Nephron (organoid): ENCODE results near the gene MTA1.

ENCODE experiments used
- H3K27ac Mint-ChIP-seq, 3 experiments: 2 replicates each; pipeline ENCODE4 v1.8.0; 2020; ENCODE audit warnings: mixed read lengths in 3 of 3, mild to moderate bottlenecking in 2 of 3, moderate library complexity in 1 of 3
- H3K27me3 Mint-ChIP-seq: 2 replicates; pipeline ENCODE4 v1.8.0; 2021; ENCODE audit warnings: low read depth, mild to moderate bottlenecking, moderate library complexity, mixed read lengths
- H3K36me3 Mint-ChIP-seq: 2 replicates; pipeline ENCODE4 v1.8.0; 2020; ENCODE audit warnings: low read depth, mixed read lengths
- H3K4me1 Mint-ChIP-seq: 2 replicates; pipeline ENCODE4 v1.8.0; 2020; ENCODE audit warnings: mixed read lengths
- H3K4me3 Mint-ChIP-seq, 3 experiments: 2 replicates each; pipeline ENCODE4 v1.8.0; 2020; ENCODE audit warnings: mild to moderate bottlenecking in 3 of 3, mixed read lengths in 3 of 3, moderate library complexity in 2 of 3
- H3K9me3 Mint-ChIP-seq: 2 replicates; pipeline ENCODE4 v1.8.0; 2020; ENCODE audit warnings: mixed read lengths
- TF ChIP-seq, protein P1 (sequence below), 3 experiments: fragments of 200-600 bp; sonication (generic); IDR thresholded peaks; one replicate each; pipeline ENCODE4 v1.5.0; 2021; ENCODE audit warnings: antibody characterized with exemption in 3 of 3; ENCODE audit not compliant: unreplicated experiment in 3 of 3

Gene MTA1

DNA sequence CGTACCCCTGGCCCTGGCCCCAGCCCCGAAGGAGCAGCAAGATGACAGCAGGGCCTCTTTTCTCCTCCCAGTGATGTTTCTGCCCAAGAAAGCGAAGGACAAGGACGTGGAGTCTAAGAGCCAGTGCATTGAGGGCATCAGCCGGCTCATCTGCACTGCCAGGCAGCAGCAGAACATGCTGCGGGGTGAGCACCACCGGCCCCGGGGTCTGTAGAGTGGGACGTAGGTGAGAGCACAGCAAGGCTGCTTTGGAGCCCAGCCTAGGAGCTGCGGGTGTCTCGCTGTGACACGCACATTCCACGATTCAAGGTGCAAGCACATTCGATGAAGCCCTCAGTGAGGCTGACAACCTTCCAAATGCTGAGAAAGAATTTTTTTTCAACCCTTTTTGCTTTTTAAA is 26.5 kb upstream of the MTA1 start:
- Mint-ChIP-seq H3K9me3 (no peaks in the 10 kb centered on the region), H3K36me3 (no peaks in the 10 kb centered on the region), H3K27me3 (no peaks in the 10 kb centered on the region), H3K4me3 (no peak overlapping the region), H3K4me1 (peaks cover 5% of the 10 kb centered on the region), H3K27ac (no peak overlapping the region)
- TF ChIP-seq, protein P1, sequence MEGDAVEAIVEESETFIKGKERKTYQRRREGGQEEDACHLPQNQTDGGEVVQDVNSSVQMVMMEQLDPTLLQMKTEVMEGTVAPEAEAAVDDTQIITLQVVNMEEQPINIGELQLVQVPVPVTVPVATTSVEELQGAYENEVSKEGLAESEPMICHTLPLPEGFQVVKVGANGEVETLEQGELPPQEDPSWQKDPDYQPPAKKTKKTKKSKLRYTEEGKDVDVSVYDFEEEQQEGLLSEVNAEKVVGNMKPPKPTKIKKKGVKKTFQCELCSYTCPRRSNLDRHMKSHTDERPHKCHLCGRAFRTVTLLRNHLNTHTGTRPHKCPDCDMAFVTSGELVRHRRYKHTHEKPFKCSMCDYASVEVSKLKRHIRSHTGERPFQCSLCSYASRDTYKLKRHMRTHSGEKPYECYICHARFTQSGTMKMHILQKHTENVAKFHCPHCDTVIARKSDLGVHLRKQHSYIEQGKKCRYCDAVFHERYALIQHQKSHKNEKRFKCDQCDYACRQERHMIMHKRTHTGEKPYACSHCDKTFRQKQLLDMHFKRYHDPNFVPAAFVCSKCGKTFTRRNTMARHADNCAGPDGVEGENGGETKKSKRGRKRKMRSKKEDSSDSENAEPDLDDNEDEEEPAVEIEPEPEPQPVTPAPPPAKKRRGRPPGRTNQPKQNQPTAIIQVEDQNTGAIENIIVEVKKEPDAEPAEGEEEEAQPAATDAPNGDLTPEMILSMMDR (IDR thresholded peaks at IDR 0.05; ENCODE audit: unreplicated experiment in 3 of 3): no peak

- H3K36me3 Mint-ChIP-seq: peaks cover 16% of the 10 kb centered on the region
- H3K27ac Mint-ChIP-seq: peak overlapping the region; percentile 35 to 49 (median 40)
- H3K27me3 Mint-ChIP-seq: no peaks in the 10 kb centered on the region
- no peaks in the 10 kb centered on the region for H3K9me3 Mint-ChIP-seq
- TF ChIP-seq, protein P1 (IDR thresholded peaks at IDR 0.05; ENCODE audit: unreplicated experiment in 3 of 3): no peak
- no peaks in the 10 kb centered on the region for H3K4me1 Mint-ChIP-seq
- peak overlapping the region in 2 of 3 experiments; percentile 46 to 58 for H3K4me3 Mint-ChIP-seq
Observed at GRCh38 chr14:105394714-105395537, 24.7 kb upstream of the MTA1 start.

- TF ChIP-seq, protein P1 (IDR thresholded peaks at IDR 0.05; ENCODE audit: unreplicated experiment in 3 of 3): no peak
- no peaks in the 10 kb centered on the region for H3K4me1 Mint-ChIP-seq
- peaks cover 4% of the 10 kb centered on the region for H3K27me3 Mint-ChIP-seq
- peak overlapping the region in 1 of 3 experiments; percentile 46 for H3K4me3 Mint-ChIP-seq
- H3K27ac Mint-ChIP-seq: no peak overlapping the region
- peaks cover 21% of the 10 kb centered on the region for H3K36me3 Mint-ChIP-seq
- H3K9me3 Mint-ChIP-seq: peaks cover 4% of the 10 kb centered on the region
Observed at GRCh38 chr14:105395538-105395854, 24.1 kb upstream of the MTA1 start.

- Mint-ChIP-seq H3K4me1 (no peaks in the 10 kb centered on the region), H3K4me3 (peak overlapping the region; percentile 82 to 90 (median 87)), H3K27me3 (peaks cover 4% of the 10 kb centered on the region), H3K9me3 (peaks cover 18% of the 10 kb centered on the region), H3K27ac (peak overlapping the region; percentile 88 to 96 (median 96)), H3K36me3 (peaks cover 37% of the 10 kb centered on the region)
- TF ChIP-seq, protein P1 (IDR thresholded peaks at IDR 0.05; ENCODE audit: unreplicated experiment in 3 of 3): no peak
Observed at GRCh38 chr14:105397350-105397931, 22.2 kb upstream of the MTA1 start.

GRCh38 chr14:105398044-105398725 is 21.4 kb upstream of the MTA1 start, which contains the start of gene TEX22:
Gene TEX22 (plus strand): TSS chr14:105398538. CDS start chr14:105399341, 803 bp downstream.
- Mint-ChIP-seq H3K4me3 (peak within 1 kb of the TSS; percentile 83 to 90 (median 87)), H3K9me3 (peaks cover 22% of the 10 kb centered on the region), H3K27me3 (peaks cover 4% of the 10 kb centered on the region), H3K36me3 (peaks cover 43% of the 10 kb centered on the region), H3K27ac (peak within 1 kb of the TSS; percentile 88 to 96 (median 96)), H3K4me1 (no peaks in the 10 kb centered on the region)
- TF ChIP-seq, protein P1 (IDR thresholded peaks at IDR 0.05; ENCODE audit: unreplicated experiment in 3 of 3): no peak
